TTC549 (cell line): ENCODE results near the gene KRTAP12-3.
"Not testable (repeated sequence)": the region's sequence is repeated elsewhere in the genome, so short reads cannot be mapped to it uniquely, and the experiment has no call there.

Experiments
- FAIRE-seq: peaks from 2 replicates; lab custom pipeline; 2012; peaks lifted over from hg19 to GRCh38; lab: Jason Lieb, UNC

KRTAP12-3 gene

GRCh38 chr21:44627181-44627822 is 30.4 kb upstream of the KRTAP12-3 start:
- not testable (repeated sequence) for FAIRE-seq

- not testable (repeated sequence) for FAIRE-seq
These were observed 29.9 kb upstream of the KRTAP12-3 start for GRCh38 chr21:44627831-44628233.

GRCh38 chr21:44628707-44629391 is 28.9 kb upstream of the KRTAP12-3 start:
- no peak for FAIRE-seq

GRCh38 chr21:44630440-44630839 is 27.3 kb upstream of the KRTAP12-3 start:
- no peak for FAIRE-seq

- FAIRE-seq = no peak
These were observed 25.7 kb upstream of the KRTAP12-3 start for GRCh38 chr21:44632067-44632466.

GRCh38 chr21:44636209-44637017 is 21.3 kb upstream of the KRTAP12-3 start:
- no peak for FAIRE-seq

GRCh38 chr21:44637018-44637850 is 20.5 kb upstream of the KRTAP12-3 start, which contains the start of gene KRTAP10-10:
Gene KRTAP10-10, plus strand, starts transcription at chr21:44637356. Its CDS starts 62 bp downstream, at chr21:44637418.
- FAIRE-seq = no peak

- FAIRE-seq = not testable (repeated sequence)
These were observed 19.8 kb upstream of the KRTAP12-3 start for GRCh38 chr21:44637851-44638348.

- FAIRE-seq = not testable (repeated sequence)
These were observed 19.0 kb upstream of the KRTAP12-3 start for GRCh38 chr21:44638506-44639330.

GRCh38 chr21:44639331-44639655 is 18.4 kb upstream of the KRTAP12-3 start:
- FAIRE-seq = no peak

- FAIRE-seq = no peak
These were observed 17.0 kb upstream of the KRTAP12-3 start for GRCh38 chr21:44640761-44641160.

- no peak for FAIRE-seq
These were observed 13.9 kb upstream of the KRTAP12-3 start for GRCh38 chr21:44643741-44644310.

- no peak for FAIRE-seq
These were observed 12.9 kb upstream of the KRTAP12-3 start for GRCh38 chr21:44644878-44645277.

- FAIRE-seq = not testable (repeated sequence)
These were observed 11.1 kb upstream of the KRTAP12-3 start, which contains the start of gene KRTAP10-11 for GRCh38 chr21:44646366-44647221. Gene KRTAP10-11, plus strand, starts transcription at chr21:44646414. Its CDS starts 45 bp downstream, at chr21:44646459.

- no peak for FAIRE-seq
These were observed 10.5 kb upstream of the KRTAP12-3 start for GRCh38 chr21:44647222-44647552.

GRCh38 chr21:44648557-44649311 is 9.0 kb upstream of the KRTAP12-3 start:
- no peak for FAIRE-seq

GRCh38 chr21:44649521-44650100 is 8.1 kb upstream of the KRTAP12-3 start:
- no peak for FAIRE-seq

- FAIRE-seq = no peak
These were observed 7.3 kb upstream of the KRTAP12-3 start for GRCh38 chr21:44650265-44650972.
